ENCODE measurements around the gene LCE1E.

The LCE1E gene

GRCh38 chr1:152827173-152827572 lies 41.1 kb downstream of the LCE1E start, which contains the start of gene LCE1A:
Gene LCE1A (plus strand): TSS chr1:152827473. CDS start chr1:152827473, 0 bp downstream.
- Mint-ChIP-seq H3K4me1 (no peaks in the 10 kb centered on the region), H3K4me3 (no peak within 1 kb of the TSS), H3K9me3 (peaks cover 12% of the 10 kb centered on the region), H3K27me3 (peaks cover 19% of the 10 kb centered on the region), H3K36me3 (no peaks in the 10 kb centered on the region), H3K27ac (no peak within 1 kb of the TSS)

- H3K4me3 Mint-ChIP-seq = no peak overlapping the region
- H3K36me3 Mint-ChIP-seq = no peaks in the 10 kb centered on the region
- no peaks in the 10 kb centered on the region for H3K4me1 Mint-ChIP-seq
- H3K27me3 Mint-ChIP-seq = peaks cover 5% of the 10 kb centered on the region
- H3K27ac Mint-ChIP-seq = no peak overlapping the region
- H3K9me3 Mint-ChIP-seq = no peaks in the 10 kb centered on the region
These were observed 50.8 kb downstream of the LCE1E start for GRCh38 chr1:152836870-152837269.
